ENCODE data around the gene HHIPL1. TPM values are rescaled to one million over a fixed set of nuclear protein-coding genes. Genes with fewer than 3 reads are reported as not detected.

The HHIPL1 gene
- polyA plus RNA-seq, 2 of the 4 experiments (the other 2 are of a cell fraction), result 0.19 to 0.23 TPM

DNA sequence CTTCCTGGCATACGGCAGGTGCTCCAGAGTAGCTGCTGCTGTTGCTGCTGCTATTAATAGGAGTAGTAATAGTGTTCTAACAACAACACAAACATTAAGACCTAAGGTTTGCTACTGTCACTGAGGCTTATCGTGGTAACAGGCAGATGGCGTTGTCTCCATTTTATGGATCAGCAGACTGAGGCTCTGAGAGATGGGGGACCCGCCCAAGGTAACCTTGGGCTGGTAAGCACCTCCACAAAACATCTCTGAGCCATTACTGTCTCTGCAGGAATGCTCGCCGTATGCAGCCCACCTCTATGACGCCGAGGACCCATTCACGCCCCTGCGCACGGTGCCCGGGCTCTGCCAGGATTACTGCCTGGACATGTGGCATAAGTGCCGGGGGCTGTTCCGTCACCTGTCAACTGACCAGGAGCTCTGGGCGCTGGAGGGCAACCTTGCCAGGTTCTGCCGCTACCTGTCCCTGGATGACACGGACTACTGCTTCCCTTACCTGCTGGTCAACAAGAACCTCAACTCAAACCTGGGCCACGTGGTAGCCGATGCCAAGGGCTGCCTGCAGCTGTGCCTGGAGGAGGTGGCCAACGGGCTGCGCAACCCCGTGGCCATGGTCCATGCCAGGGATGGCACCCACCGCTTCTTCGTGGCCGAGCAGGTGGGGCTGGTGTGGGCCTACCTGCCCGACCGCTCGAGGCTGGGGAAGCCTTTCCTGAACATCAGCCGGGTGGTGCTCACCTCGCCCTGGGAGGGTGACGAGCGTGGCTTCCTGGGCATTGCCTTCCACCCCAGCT is 7.2 kb downstream of the HHIPL1 start (continued):
- TF ChIP-seq CEBPB (IDR thresholded peaks at IDR 0.05), result no peak
- TF ChIP-seq, protein P1, sequence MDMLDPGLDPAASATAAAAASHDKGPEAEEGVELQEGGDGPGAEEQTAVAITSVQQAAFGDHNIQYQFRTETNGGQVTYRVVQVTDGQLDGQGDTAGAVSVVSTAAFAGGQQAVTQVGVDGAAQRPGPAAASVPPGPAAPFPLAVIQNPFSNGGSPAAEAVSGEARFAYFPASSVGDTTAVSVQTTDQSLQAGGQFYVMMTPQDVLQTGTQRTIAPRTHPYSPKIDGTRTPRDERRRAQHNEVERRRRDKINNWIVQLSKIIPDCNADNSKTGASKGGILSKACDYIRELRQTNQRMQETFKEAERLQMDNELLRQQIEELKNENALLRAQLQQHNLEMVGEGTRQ (IDR thresholded peaks at IDR 0.05), result no peak

DNA sequence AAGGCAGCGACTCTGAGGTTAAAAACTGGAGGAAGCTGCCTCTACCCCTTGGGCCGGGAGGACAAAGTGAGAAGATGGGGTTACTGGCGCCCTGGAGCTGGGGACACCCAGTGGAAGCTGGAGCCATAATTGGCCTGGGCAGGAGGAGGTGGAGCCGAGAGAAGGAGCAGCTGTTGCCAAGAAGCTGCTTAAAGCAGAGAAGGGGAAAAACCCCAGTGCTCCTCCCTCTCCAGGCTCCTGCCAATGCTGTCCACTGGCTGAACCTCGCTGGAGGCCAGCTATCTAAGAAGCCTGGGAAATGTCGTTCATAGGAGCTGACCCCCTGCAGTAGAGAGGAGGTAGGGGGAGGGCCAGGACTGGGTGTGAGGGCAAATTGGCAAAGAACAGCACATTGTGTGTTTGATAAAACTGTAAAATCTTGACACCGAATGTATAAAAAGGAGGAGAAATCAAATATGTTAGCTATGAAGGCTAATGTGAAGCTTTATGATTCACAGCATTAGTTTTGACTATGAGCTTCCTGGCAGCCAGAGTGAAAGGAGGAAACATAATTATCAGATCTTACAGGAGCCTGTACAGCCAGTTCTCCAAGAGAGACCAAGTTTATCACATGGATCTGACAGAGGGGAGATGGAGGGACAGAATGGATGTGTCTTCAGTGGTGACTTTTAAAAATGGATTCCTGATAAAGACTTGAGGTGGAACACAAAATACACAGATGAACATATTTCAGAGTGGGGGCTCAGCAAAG is 9.5 kb downstream of the HHIPL1 start:
- H3K27ac ChIP-seq, result no peak overlapping the region
- ATAC-seq (peak; percentile 57 to 85; a peak in 5 of 6 replicates), FAIRE-seq (no peak), DNase-seq (ENCODE audit: low read depth in 1 of 2, low spot score in 1 of 2) (peak; percentile 33 to 55)
- 36% methylated on average over 7 of the region's 7 CpGs for WGBS (ENCODE audit: missing lambda C conversion rate)
- CTCF ChIA-PET, result interaction anchor here (0.7 to 3.4 kb wide), 7 partner anchors 9 to 130 kb away, joined by 3 to 10 read pairs (median 5); no protein-coding TSS in a partner anchor
- TF ChIP-seq SREBF2 (IDR thresholded peaks at IDR 0.05) (no peak), PHF8 (IDR thresholded peaks at IDR 0.05; ENCODE audit: borderline replicate concordance, low read depth) (no peak), ZC3H11A (IDR thresholded peaks at IDR 0.05) (no peak), EHMT2 (IDR thresholded peaks at IDR 0.05; ENCODE audit: low read depth) (no peak), HEYL (CRISPR knock-in tag; IDR thresholded peaks at IDR 0.05) (no peak), HOXB13 (CRISPR knock-in tag; IDR thresholded peaks at IDR 0.05; ENCODE audit: low read depth) (no peak), HOXB5 (CRISPR knock-in tag; IDR thresholded peaks at IDR 0.05) (no peak)
- no peaks in the 10 kb centered on the region for H3K9me3 ChIP-seq
- POLR2A ChIA-PET, result no interaction called here
- H3K4me1 ChIP-seq, result peaks cover 2% of the 10 kb centered on the region; the same call in 1 of the 3 replicates
- no peak overlapping the region for H3K4me2 ChIP-seq
- no peak overlapping the region for H3K4me3 ChIP-seq

DNA sequence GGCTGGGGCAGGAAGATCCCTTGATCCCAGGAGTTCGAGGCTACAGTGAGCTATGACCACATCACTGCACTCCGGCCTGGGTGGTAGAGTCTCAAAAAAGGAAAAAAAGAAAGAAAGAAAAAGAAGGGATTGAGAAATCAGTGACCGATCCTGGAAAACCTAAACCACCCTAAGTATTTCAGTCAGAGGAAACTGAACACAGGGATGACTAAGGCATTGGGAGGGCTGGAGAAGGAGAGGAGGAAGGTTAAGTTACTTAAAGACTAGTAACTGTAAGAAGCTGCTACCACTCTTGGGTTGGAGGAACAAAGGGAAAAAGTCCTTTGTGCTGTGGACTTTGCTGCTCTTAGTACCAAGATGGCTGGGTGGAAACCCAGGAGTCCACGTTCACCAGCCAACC is 10.6 kb downstream of the HHIPL1 start:
- FAIRE-seq, result no peak
- CTCF ChIA-PET, result interaction anchor here (0.8 to 3.4 kb wide), 8 partner anchors 10 to 537 kb away, joined by 3 to 10 read pairs (median 4); no protein-coding TSS in a partner anchor

More for the DNA sequence above, 10.6 kb downstream of the HHIPL1 start:
- no peak for ATAC-seq
- TF ChIP-seq SREBF2 (IDR thresholded peaks at IDR 0.05) (no peak), POLR2AphosphoS2 (conservative IDR thresholded peaks at IDR 0.05; ENCODE audit: low read length) (no peak), NFE2L2 (conservative IDR thresholded peaks at IDR 0.05; ENCODE audit: low read length) (no peak), RCOR1 (IDR thresholded peaks at IDR 0.05; ENCODE audit: low read depth, low read length) (no peak), HEYL (CRISPR knock-in tag; IDR thresholded peaks at IDR 0.05) (no peak), CHD4 (IDR thresholded peaks at IDR 0.05; ENCODE audit: borderline replicate concordance) (no peak), BHLHE40 (IDR thresholded peaks at IDR 0.05; ENCODE audit: low read depth, low read length) (no peak), TFCP2L1 (CRISPR knock-in tag; IDR thresholded peaks at IDR 0.05) (no peak), EP300 (IDR thresholded peaks at IDR 0.05) (no peak), ZC3H11A (IDR thresholded peaks at IDR 0.05) (no peak), FOSL2 (IDR thresholded peaks at IDR 0.05) (no peak), FOSL2 (CRISPR knock-in tag; IDR thresholded peaks at IDR 0.05) (no peak), JUN (IDR thresholded peaks at IDR 0.05) (no peak), CEBPB (IDR thresholded peaks at IDR 0.05) (no peak), KDM1A (IDR thresholded peaks at IDR 0.05; ENCODE audit: low read depth) (no peak)
- TF ChIP-seq, protein P2, sequence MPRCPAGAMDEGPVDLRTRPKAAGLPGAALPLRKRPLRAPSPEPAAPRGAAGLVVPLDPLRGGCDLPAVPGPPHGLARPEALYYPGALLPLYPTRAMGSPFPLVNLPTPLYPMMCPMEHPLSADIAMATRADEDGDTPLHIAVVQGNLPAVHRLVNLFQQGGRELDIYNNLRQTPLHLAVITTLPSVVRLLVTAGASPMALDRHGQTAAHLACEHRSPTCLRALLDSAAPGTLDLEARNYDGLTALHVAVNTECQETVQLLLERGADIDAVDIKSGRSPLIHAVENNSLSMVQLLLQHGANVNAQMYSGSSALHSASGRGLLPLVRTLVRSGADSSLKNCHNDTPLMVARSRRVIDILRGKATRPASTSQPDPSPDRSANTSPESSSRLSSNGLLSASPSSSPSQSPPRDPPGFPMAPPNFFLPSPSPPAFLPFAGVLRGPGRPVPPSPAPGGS (IDR thresholded peaks at IDR 0.05), result no peak
- TF ChIP-seq, protein P3, sequence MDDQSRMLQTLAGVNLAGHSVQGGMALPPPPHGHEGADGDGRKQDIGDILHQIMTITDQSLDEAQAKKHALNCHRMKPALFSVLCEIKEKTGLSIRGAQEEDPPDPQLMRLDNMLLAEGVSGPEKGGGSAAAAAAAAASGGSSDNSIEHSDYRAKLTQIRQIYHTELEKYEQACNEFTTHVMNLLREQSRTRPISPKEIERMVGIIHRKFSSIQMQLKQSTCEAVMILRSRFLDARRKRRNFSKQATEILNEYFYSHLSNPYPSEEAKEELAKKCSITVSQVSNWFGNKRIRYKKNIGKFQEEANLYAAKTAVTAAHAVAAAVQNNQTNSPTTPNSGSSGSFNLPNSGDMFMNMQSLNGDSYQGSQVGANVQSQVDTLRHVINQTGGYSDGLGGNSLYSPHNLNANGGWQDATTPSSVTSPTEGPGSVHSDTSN (IDR thresholded peaks at IDR 0.05), result no peak
- TF ChIP-seq, protein P4, sequence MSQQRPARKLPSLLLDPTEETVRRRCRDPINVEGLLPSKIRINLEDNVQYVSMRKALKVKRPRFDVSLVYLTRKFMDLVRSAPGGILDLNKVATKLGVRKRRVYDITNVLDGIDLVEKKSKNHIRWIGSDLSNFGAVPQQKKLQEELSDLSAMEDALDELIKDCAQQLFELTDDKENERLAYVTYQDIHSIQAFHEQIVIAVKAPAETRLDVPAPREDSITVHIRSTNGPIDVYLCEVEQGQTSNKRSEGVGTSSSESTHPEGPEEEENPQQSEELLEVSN (IDR thresholded peaks at IDR 0.05; ENCODE audit: borderline replicate concordance, low read depth), result no peak
- TF ChIP-seq, protein P5, sequence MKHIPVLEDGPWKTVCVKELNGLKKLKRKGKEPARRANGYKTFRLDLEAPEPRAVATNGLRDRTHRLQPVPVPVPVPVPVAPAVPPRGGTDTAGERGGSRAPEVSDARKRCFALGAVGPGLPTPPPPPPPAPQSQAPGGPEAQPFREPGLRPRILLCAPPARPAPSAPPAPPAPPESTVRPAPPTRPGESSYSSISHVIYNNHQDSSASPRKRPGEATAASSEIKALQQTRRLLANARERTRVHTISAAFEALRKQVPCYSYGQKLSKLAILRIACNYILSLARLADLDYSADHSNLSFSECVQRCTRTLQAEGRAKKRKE (CRISPR knock-in tag; IDR thresholded peaks at IDR 0.05; ENCODE audit: low read depth), result no peak
- Histone ChIP-seq H3K27ac (no peak overlapping the region), H3K4me2 (no peak overlapping the region), H3K4me3 (no peak overlapping the region), H3K9me3 (no peaks in the 10 kb centered on the region), H3K4me1 (peaks cover 4% of the 10 kb centered on the region; the same call in 2 of the 3 replicates)
- 70% methylated on average over 4 of the region's 4 CpGs for WGBS (ENCODE audit: missing lambda C conversion rate)
- no peak for DNase-seq (ENCODE audit: low read depth in 1 of 2, low spot score in 1 of 2)
- POLR2A ChIA-PET, result no interaction called here
